ENCODE data around the gene VWA8.
"Not testable (repeated sequence)": the region's sequence is repeated elsewhere in the genome, so short reads cannot be mapped to it uniquely, and the experiment has no call there.

VWA8 gene

DNA sequence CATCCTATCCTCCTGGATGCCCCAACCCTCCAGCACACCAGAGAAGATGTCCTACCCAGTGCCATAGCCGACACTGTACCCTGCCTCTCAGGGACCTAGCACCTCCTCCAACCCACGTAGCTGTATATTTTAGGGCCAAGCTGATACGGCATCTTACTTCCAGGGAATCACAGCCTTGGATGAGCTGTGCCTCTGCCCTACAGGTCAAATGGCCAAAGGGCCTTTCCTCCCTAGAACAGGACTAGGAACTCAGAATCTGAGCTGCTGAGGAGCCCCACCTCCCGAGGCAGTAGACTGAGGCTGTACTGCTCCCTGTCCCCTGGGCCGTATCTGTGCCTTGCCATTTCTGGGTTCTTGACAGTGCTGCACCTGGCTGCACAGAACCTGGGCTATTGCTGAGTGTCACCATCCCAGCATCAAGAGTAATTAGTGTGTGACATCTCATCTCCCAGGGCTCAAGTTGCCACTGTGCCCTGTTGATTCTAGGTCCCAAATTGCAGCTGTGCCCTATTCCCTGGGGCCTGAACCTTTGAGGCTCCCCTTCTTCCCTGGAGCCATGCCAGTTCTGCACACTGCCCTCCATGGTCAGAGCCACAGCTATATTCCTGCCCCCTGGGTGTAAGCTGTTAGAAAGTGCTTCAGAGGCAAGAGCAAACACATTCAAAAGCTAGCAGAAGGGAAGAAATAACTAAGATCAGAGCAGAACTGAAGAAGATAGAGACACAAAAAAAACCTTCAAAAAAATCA, 41.0 kb downstream of the VWA8 start:
- no peak for DNase-seq

DNA sequence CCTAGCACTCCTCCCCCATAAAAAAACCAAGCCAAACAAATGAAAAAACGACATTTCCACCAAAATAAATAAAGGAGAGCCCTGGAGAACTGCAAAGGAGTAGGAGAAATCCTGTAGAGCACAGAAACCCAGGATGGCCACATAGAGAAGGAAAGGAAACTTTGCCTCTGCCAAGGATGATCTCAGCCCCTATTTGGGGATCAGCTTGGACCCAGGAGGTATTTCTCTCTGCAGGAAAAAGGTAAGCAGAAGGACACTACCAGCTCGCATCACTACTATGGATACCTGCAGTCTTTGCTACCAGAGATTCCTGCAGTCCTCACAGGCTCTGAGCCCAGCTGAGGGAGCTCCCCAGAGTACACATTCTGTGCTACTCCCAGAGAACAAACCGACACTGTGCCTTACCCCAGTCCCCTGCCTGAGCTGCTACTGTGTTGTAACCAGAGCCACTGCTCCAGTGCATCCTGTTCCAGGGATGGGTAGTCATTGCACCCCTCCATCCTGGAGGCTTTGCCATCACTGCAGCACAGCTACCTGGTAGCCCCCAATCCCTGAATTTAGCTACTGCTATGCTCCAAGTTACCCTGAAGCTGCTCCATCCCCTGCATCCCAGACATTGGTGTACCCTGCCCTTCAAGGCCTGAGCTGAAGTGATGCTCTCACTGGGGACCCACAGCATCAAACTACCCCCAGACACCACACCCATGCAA, 41.7 kb downstream of the VWA8 start:
- DNase-seq, result no peak

- no peak for DNase-seq
Observed at GRCh38 chr13:41917641-41918040, 43.3 kb downstream of the VWA8 start.

DNA sequence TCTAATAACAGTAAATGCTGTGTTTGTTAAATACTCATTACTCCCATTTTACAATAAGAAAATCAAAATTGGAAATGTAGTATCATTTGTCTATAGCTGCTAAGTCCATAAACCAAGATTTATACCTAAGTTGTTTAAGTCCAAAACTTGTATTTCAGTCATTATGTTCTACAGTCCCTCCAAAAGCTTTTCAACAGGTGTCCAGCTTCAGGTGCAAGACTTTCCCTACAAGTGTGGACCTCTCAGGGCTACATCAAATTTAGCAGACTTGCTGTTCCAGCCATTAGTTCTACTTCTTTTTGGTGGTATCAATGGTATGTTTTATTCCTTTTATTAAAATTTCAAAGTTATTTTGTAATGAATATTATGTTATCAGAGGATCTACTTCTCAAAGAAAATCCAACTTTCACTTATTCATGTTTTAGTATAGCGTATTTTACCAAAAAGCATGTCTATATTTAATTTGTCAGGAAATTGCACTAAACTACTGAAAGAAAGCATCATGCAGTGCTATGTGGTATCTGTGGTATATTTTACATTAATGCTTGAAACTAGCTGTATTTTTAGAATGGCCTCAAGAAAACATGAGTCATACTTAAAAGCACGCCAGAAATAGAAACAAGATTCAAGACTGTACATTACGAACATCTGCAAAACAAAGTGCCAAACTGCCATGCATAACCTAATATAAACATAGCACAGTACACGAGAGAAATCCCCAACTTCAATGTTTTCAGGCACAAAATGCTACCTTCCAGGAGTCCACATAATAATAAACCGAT, 44.5 kb downstream of the VWA8 start:
- no peak for DNase-seq

- no peak for DNase-seq
Observed at GRCh38 chr13:41915081-41915480, 45.8 kb downstream of the VWA8 start.

DNA sequence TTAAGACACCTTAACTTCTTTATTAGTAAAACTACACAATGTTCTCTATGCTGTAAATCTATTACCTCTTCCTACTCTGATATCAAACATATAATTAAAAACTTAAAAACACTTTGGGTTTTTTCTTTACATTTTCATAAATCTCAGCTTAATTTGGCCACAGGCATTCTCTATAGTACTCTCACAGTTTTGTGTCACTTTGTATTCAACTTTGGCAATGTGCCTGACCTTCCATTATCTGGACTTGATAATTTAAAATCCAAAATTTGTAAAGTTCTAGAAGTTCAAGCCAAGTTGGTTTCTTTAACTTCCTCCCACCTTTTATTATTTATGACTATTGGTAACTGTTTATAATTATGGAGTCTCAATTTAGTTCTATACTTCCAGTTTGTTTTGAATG, 46.4 kb downstream of the VWA8 start:
- no peak for DNase-seq

- no peak for DNase-seq
Observed at GRCh38 chr13:41909506-41909905, 51.4 kb downstream of the VWA8 start.

DNA sequence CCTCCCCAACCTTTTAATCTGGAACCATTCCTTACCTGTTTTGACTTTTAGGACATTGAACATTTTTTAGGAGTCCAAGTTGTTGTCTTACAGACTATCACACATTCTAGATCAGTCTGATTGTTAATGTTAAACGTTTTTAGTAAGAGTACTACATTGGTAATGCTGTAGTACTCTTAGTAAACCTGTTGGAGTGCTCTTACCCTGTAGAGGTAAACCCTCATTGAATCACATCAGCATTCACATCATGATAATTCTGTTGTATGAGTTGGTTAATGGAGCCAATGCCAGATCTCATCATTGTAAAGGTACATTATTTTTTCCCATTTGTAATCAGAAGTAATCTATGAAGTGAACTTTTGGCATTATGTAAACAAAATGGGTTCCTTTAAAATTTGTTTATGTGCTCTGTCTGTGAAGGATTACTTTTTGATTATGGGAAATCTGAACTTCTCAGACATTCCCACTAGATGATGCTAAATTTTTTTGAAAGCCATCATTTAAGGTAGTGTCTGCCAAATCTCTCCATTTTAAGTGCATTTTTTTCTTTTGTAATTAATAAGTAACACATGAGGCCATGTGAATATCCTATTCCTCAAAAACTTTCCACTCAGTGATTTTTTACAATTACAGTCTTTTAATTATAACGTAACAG, 55.2 kb downstream of the VWA8 start:
- DNase-seq, result no peak

- no peak for DNase-seq
Observed at GRCh38 chr13:41900918-41901317, 60.0 kb downstream of the VWA8 start.

GRCh38 chr13:41898411-41898810, 62.5 kb downstream of the VWA8 start:
- not testable (repeated sequence) for DNase-seq

GRCh38 chr13:41897126-41897525, 63.8 kb downstream of the VWA8 start:
- no peak for DNase-seq

DNA sequence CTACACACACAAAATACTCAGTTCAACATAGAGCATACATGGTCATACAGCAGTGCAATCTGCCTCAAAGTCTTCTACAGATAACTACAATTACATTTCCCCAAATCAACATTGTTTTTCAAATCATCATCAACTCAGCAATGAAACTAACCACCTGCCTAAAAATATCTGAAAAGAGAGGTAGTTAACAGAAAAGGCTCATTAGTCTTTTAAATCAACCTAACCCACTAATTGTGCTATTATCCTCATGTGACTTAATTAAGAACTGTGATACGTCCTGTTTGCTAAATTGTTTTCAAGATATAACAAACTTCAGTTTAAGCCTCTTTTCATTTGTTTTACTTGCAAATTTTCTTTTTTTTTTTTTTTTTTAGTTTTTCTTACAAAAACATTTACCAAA, 65.4 kb downstream of the VWA8 start:
- no peak for DNase-seq

DNA sequence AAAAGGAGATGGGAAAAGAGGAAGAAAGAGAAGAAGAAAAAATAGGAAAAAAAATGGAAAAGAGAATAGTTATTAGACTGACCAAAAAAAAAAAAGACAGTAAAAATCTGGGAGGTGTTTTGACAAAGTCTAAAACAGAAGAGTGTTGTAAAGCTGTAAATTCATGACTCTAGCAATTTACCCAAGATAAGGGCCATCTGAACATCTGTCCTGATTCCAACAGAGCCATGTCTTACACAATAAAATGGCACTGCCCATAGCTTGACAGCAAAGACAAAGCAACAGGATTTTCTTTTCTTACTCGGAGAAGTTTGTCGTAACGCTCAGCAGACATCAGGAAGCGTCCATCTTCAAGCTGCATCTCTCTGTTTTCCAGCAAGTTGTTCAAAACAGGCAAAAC, 69.8 kb downstream of the VWA8 start:
- DNase-seq, result no peak

- DNase-seq, result no peak
Observed at GRCh38 chr13:41883147-41883546, 77.8 kb downstream of the VWA8 start.

- DNase-seq, result not testable (repeated sequence)
Observed at GRCh38 chr13:41881890-41882289, 79.0 kb downstream of the VWA8 start.

DNA sequence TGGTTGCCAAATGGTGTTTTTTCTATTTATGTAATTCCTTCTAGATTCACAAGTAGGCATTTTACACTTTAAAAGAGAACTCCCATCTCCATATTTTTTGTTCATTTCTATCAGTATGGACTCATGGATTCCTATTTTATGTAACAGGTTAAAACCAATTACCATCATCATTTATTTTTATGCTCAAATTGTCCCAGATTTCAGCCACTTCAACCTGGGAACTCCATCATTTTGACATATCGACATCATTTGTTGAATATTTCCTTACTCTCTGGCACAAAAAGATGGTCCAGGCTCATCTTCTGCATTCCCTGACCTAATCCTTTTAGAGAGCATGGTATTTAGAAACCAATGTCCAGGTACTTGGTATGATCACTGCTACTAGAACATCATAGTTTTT, 79.9 kb downstream of the VWA8 start:
- no peak for DNase-seq

- DNase-seq, result no peak
Observed at GRCh38 chr13:41864658-41865057, 96.3 kb downstream of the VWA8 start.

DNA sequence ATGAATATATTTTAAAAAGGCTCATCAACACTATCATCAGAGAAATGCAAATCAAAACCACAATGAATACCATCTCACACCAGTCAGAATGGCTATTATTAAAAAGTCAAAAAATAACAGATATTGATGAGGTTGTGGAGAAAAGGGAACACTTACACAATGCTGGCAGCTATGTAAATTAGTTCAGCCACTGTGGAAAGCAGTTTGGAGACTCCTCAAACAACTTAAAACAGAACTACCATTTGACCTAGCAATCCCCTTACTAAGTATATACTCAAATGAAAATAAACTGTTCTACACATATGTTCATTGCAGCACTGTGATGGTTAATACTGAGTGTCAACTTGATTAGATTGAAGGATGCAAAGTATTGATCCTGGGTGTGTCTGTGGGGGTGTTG, 98.2 kb downstream of the VWA8 start:
- not testable (repeated sequence) for DNase-seq

DNA sequence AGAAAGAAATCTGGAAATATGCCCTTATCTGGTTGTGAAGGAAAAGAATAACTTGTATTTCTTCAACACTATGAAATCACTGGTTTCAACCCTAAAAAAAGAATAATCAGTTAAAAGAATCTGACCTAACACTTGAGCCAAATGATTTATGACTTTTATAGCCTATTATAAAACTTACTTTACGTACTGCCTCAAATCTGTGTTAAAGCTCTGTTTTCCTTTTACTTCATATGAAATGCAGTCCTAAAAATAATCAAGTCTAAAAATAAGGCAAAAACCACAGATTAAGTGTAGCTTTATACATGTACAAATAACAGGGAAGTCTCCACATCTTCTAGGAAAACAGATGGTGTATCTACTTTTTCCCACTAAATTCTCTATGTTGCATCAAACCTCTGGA, 101.3 kb downstream of the VWA8 start:
- no peak for DNase-seq

GRCh38 chr13:41858780-41859179, 102.1 kb downstream of the VWA8 start:
- DNase-seq, result no peak

- DNase-seq, result no peak
Observed at GRCh38 chr13:41854758-41855157, 106.2 kb downstream of the VWA8 start.

DNA sequence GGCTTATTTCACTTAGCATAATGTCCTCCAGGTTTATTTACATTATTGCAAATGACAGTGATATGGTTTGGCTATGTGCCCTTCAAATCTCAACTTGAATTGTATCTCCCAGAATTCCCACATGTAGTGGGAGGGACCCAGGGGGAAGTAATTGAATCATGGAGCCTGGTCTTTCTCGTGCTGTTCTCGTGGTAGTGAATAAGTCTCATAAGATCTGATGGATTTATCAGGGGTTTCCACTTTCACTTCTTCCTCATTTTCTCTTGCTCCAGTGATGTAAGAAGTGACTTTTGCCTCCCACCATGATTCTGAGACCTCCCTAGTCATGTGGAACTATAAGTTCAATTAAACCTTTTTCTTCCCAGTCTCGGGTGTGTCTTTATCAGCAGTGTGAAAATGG, 109.6 kb downstream of the VWA8 start:
- no peak for DNase-seq
